Stimulated activated naive CD8-positive, alpha-beta T cell treated with anti-CD3 and anti-CD28 coated beads, Interleukin-15, amount 100 ng/mL, for 72 hours (primary cell): ENCODE results near the gene ALPI.

ENCODE experiments used
- ATAC-seq: fragments of 150-1000 bp; cut with Tn5 transposase; 2 replicates; pipeline ENCODE4 v1.10.0; 2021; ENCODE audit warnings: mild to moderate bottlenecking, moderate library complexity
- DNase-seq, 2 donors: peaks; one replicate each; pipeline ENCODE4 v3.0.0; 2021 to 2022
- H3K27ac Mint-ChIP-seq, 2 donors: one replicate each; pipeline ENCODE4 v1.8.0; 2022; ENCODE audit warnings: mild to moderate bottlenecking in 2 of 2, mixed read lengths in 2 of 2, moderate library complexity in 2 of 2
- H3K27me3 Mint-ChIP-seq: one replicate; pipeline ENCODE4 v1.8.0; 2022; ENCODE audit warnings: mixed read lengths
- H3K4me1 Mint-ChIP-seq: one replicate; pipeline ENCODE4 v1.8.0; 2022; ENCODE audit warnings: mild to moderate bottlenecking, mixed read lengths
- H3K4me3 Mint-ChIP-seq, 2 donors: one replicate each; pipeline ENCODE4 v1.8.0; 2022; ENCODE audit warnings: mild to moderate bottlenecking in 2 of 2, mixed read lengths in 2 of 2, moderate library complexity in 1 of 2
- H3K9me3 Mint-ChIP-seq, 2 donors: one replicate each; pipeline ENCODE4 v1.8.0; 2022; ENCODE audit warnings: mixed read lengths in 2 of 2

Gene ALPI

DNA sequence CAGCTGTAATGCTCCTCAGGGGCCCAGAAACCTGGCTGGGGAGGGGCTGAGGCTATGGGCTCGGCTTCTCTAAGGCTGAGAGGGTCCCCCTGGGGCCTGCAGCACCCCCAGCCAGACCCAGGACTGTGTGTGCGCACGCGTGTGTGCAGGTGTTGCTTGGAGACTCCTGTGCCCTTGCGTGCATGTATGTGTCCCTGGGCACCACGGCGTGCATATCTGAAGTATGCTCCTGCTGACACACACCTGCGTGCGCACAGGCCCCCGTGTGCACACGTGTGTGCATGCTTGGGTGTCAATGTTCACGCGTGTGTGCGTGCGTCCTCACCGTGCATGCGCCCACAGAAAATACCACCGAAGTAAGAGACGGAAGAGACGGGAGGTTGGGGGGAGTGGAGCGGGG lies 46.6 kb downstream of the ALPI start:
- ATAC-seq (peak; percentile 57), DNase-seq (no peak)
- Mint-ChIP-seq H3K27ac (no peak overlapping the region), H3K9me3 (no peaks in the 10 kb centered on the region), H3K4me3 (peak overlapping the region; percentile 84 to 87), H3K27me3 (peaks cover 82% of the 10 kb centered on the region), H3K4me1 (peaks cover 26% of the 10 kb centered on the region)

DNA sequence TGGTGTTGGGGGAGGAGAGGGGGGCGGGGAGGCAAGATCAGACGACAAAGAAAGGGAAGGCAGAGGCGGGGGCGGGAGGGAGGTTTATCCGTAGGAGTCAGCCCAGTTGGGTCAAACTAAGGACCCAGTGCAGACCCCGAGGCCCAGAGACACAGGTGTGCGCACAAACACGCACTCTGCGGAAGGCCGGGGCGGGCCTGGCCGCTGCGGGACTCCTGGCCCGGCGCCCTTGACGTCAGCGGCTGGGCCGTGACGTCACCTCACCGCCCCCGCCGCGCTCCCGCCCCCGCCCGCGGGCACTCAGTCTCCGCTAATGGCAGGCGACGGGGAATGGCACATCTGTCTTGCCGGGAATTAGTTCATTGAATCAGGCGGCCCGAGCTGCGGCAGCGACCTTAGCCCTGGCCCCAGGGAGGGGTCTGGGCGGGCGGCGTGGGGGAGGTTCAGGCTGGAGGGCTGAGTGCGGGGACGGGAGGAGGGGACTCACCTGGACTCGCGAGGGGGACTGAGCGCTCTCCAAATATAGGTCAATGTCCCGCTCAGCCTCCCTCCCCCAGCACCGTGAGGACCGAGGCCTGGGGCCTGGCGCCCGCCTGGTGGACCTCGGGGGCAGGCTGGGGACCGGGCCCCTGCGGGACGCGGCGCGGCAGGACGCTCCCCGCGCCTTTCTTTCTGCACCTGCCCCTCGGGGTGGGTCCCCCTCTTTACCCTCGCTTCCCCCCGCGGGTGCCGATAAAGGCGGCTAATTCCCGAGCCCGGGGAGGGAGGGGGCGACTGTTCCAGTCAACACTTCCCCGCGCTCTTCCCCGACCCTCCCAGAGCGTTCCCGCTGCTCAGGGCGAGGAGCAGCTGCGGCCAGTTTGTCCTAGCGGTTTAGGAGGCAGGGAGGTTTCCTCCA lies 47.2 kb downstream of the ALPI start:
- Mint-ChIP-seq H3K4me3 (peak overlapping the region; percentile 84 to 87), H3K27ac (no peak overlapping the region), H3K9me3 (no peaks in the 10 kb centered on the region), H3K27me3 (peaks cover 82% of the 10 kb centered on the region), H3K4me1 (peaks cover 26% of the 10 kb centered on the region)
- peak; percentile 51 to 56 for DNase-seq
- ATAC-seq: peak; percentile 61

DNA sequence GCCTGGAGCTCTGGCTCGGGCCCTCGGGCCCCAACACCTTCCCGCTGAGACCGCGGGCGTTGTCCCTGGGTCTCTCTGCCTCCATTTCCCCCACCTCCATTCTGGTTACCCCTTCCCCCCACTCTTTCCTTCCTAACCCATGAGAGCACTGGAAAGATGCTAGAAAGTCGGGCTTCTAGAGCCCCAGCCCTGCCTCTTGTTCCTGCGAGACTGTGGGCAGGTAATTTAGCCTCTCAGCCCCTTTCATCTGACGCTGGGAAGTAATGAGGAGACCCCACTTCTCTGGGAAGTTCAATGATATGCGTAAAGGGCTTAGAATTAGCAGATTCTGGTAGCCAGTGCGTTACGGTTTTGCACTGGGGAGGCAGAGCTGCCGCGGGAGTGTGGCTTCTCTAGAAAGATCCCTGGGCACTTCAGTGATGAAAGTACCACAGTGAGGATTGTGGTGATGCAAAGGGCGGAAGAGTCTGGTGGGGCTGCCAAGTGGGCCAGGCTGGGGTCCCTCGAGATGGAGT lies 47.9 kb downstream of the ALPI start:
- peak overlapping the region; percentile 52 to 87 for H3K4me3 Mint-ChIP-seq

DNA sequence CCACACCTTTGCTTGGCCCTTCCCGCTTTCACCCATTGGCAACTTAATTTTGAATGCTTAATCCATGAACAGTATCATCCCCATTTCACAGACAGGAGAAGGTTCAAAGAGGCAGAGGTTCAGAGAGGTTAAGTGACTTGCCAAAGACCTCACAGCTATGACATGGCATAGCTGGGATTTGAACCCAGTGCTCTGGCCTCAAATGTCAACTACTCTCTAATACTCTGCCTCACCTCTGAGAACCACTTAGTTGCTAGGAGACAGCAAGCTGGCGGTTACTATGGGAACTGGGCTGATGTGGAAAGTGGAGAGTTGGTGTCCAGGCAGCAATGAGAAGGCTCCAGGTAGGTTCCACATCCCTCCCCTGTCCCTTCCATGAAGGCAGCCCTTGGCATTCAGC lies 48.5 kb downstream of the ALPI start:
- Mint-ChIP-seq H3K4me1 (peaks cover 26% of the 10 kb centered on the region), H3K4me3 (no peak overlapping the region), H3K9me3 (no peaks in the 10 kb centered on the region), H3K27ac (peak overlapping the region in 1 of 2 donors; percentile 3), H3K27me3 (peaks cover 76% of the 10 kb centered on the region)
- no peak for DNase-seq
- ATAC-seq: no peak

More for the DNA sequence above, 47.9 kb downstream of the ALPI start:
- H3K27ac Mint-ChIP-seq: peak overlapping the region in 1 of 2 donors; percentile 36
- H3K27me3 Mint-ChIP-seq: peaks cover 76% of the 10 kb centered on the region
- peaks cover 26% of the 10 kb centered on the region for H3K4me1 Mint-ChIP-seq
- H3K9me3 Mint-ChIP-seq: no peaks in the 10 kb centered on the region
- DNase-seq: no peak
- ATAC-seq: no peak

DNA sequence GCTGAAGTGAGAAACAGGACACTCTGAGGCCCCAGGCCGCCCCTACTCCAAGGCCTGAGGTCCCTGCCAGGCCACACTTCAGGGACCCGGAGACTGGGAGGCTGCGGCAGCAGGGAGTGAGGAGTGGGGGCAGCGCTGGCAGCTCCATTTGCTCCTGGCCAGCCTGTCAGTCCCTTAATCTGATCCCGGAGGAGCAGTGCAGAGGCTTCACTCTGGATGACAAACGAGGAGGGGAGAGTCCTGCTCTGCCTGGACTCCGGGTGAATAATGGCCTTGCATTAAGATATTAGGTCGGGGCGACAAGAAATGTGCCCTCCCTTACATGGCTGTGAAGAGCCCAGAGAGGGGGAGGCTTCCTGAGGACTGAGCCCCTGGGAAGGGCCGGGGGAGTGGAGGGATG lies 49.9 kb downstream of the ALPI start:
- H3K4me1 Mint-ChIP-seq: peaks cover 26% of the 10 kb centered on the region

DNA sequence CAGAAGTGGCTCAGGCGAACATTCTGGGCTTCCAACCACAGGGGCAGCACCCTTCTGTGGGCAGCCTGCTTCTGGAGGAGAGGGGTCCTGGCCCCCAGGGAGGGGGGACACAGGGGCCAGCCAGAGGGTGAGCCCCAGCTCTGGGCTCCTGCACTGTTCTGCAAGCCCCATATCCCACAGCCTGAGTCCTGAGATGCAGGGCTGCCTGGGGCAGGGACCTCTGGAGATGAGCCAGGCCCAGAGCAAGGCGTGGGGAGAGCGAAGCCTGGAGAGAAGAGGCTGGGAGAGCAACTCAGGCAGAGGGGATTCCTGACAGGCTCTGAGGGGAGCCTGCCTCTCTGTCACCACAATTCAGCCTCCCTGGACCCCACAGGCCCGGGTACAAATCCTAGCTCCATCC lies 50.8 kb downstream of the ALPI start:
- Mint-ChIP-seq H3K4me1 (peaks cover 26% of the 10 kb centered on the region), H3K27ac (no peak overlapping the region), H3K9me3 (no peaks in the 10 kb centered on the region), H3K27me3 (peaks cover 55% of the 10 kb centered on the region), H3K4me3 (no peak overlapping the region)
- DNase-seq (no peak), ATAC-seq (no peak)

More for the DNA sequence above, 49.9 kb downstream of the ALPI start:
- DNase-seq (no peak), ATAC-seq (no peak)
- Mint-ChIP-seq H3K27me3 (peaks cover 62% of the 10 kb centered on the region), H3K9me3 (no peaks in the 10 kb centered on the region), H3K4me3 (no peak overlapping the region), H3K27ac (peak overlapping the region in 1 of 2 donors; percentile 80)

DNA sequence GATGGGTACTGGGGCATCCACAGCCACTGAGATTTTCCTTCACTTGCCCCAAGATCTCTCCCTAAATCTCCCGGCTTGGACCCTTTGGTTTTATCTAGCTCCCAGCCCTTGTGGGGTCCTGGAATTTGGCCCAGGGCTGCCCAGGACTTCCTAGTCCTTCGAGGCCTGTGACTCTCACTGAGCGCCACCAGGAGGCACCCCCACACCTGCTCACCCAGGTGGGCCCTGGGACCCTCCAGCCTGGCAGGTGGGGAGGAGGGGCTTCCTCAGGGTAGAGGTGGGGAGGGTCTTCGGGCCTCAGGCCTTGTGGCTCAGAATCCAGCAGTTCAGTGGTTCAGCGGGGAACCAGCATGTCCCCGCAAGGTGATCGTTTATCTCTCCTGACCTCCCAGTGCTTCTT lies 52.3 kb downstream of the ALPI start:
- Mint-ChIP-seq H3K4me3 (no peak overlapping the region), H3K27me3 (peaks cover 42% of the 10 kb centered on the region), H3K27ac (no peak overlapping the region), H3K9me3 (no peaks in the 10 kb centered on the region), H3K4me1 (peaks cover 13% of the 10 kb centered on the region)
- DNase-seq (no peak), ATAC-seq (no peak)
